Body of pancreas (tissue), 4 donors: ENCODE data around the gene CDO1.

Experiments
- POLR2A ChIP-seq, 3 donors: fragments of 450-650 bp; IDR thresholded peaks; one replicate each; pipeline ENCODE4 v1.6.1; 2016; ENCODE audit warnings: antibody characterized with exemption in 3 of 3, mild to moderate bottlenecking in 2 of 3
- TF ChIP-seq, protein P1 (sequence below), 7 experiments: fragments of 450-650 bp in 4 of 7; fragments of 200-600 bp in 3 of 7; sonication (generic) in 3 of 7; IDR thresholded peaks; one replicate each; pipeline ENCODE4 v1.5.1; 2016 to 2019; ENCODE audit warnings: antibody characterized with exemption in 7 of 7

DNA sequence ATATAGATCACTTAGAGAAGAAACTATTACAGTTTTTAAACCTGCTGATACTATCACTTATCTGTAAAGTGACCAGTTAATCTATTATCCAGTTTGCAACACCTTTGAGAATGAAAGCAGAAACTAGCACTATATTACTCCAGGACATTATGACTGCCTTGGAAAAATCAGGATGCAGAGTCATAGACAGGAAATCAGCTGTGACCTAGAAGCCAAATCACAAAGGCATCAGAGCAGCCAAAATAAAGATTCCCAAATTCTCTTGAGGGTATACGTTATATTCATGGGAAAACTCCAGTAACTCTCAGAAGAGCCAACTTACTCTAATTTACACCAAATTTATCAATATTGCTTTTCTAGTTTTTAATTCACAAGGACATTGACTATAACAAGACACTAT, 49.9 kb downstream of the CDO1 start:
- TF ChIP-seq, protein P1, sequence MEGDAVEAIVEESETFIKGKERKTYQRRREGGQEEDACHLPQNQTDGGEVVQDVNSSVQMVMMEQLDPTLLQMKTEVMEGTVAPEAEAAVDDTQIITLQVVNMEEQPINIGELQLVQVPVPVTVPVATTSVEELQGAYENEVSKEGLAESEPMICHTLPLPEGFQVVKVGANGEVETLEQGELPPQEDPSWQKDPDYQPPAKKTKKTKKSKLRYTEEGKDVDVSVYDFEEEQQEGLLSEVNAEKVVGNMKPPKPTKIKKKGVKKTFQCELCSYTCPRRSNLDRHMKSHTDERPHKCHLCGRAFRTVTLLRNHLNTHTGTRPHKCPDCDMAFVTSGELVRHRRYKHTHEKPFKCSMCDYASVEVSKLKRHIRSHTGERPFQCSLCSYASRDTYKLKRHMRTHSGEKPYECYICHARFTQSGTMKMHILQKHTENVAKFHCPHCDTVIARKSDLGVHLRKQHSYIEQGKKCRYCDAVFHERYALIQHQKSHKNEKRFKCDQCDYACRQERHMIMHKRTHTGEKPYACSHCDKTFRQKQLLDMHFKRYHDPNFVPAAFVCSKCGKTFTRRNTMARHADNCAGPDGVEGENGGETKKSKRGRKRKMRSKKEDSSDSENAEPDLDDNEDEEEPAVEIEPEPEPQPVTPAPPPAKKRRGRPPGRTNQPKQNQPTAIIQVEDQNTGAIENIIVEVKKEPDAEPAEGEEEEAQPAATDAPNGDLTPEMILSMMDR (IDR thresholded peaks at IDR 0.05): no peak
- TF ChIP-seq POLR2A (IDR thresholded peaks at IDR 0.05): no peak
